Activated T-helper 1 cell treated with Interleukin-2 at 50 U/mL for 16 hours (primary cell): ENCODE results near the gene KREMEN1.
"Not testable (repeated sequence)": the region's sequence is repeated elsewhere in the genome, so short reads cannot be mapped to it uniquely, and the experiment has no call there.

Source experiments
- DNase-seq: peaks from one replicate; pipeline ENCODE4 v3.0.0-alpha.2; 2020; ENCODE audit warnings: low read depth

KREMEN1 gene

GRCh38 chr22:29079218-29079901, 6.5 kb downstream of the KREMEN1 start:
- DNase-seq = no peak

GRCh38 chr22:29080106-29080975, 7.5 kb downstream of the KREMEN1 start:
- no peak for DNase-seq

GRCh38 chr22:29081517-29082236, 8.8 kb downstream of the KREMEN1 start:
- no peak for DNase-seq

GRCh38 chr22:29082826-29083545, 10.2 kb downstream of the KREMEN1 start:
- no peak for DNase-seq

- not testable (repeated sequence) for DNase-seq
Measured at GRCh38 chr22:29083576-29083932, 10.7 kb downstream of the KREMEN1 start.

GRCh38 chr22:29083933-29084591, 11.2 kb downstream of the KREMEN1 start:
- DNase-seq = no peak

- no peak for DNase-seq
Measured at GRCh38 chr22:29087012-29087411, 14.2 kb downstream of the KREMEN1 start.

GRCh38 chr22:29088809-29089208, 16.0 kb downstream of the KREMEN1 start:
- no peak for DNase-seq

- DNase-seq = no peak
Measured at GRCh38 chr22:29089507-29089906, 16.7 kb downstream of the KREMEN1 start.

- no peak for DNase-seq
Measured at GRCh38 chr22:29090039-29090438, 17.2 kb downstream of the KREMEN1 start.

GRCh38 chr22:29092243-29092642, 19.4 kb downstream of the KREMEN1 start:
- no peak for DNase-seq

GRCh38 chr22:29093030-29093429, 20.2 kb downstream of the KREMEN1 start:
- no peak for DNase-seq

GRCh38 chr22:29093501-29094300, 20.9 kb downstream of the KREMEN1 start:
- DNase-seq = no peak

GRCh38 chr22:29095459-29095858, 22.6 kb downstream of the KREMEN1 start:
- DNase-seq = no peak

GRCh38 chr22:29096736-29097669, 24.2 kb downstream of the KREMEN1 start:
- no peak for DNase-seq

GRCh38 chr22:29098296-29098695, 25.5 kb downstream of the KREMEN1 start:
- no peak for DNase-seq

GRCh38 chr22:29102300-29102699, 29.5 kb downstream of the KREMEN1 start:
- DNase-seq = no peak

- DNase-seq = no peak
Measured at GRCh38 chr22:29103121-29103520, 30.3 kb downstream of the KREMEN1 start.

- no peak for DNase-seq
Measured at GRCh38 chr22:29105468-29105867, 32.6 kb downstream of the KREMEN1 start.

GRCh38 chr22:29106839-29107238, 34.0 kb downstream of the KREMEN1 start:
- no peak for DNase-seq
